Astrocyte of the cerebellum (primary cell): ENCODE measurements around the gene ACP6.

Source experiments
- DNase-seq: peaks from one replicate; pipeline ENCODE4 v3.0.0-alpha.2; 2011; ENCODE audit warnings: low read depth
- H3K4me3 ChIP-seq: 2 replicates; pipeline ENCODE4 v1.5.1; 2011; ENCODE audit warnings: mild to moderate bottlenecking, low read depth, low read length, moderate library complexity
- in situ Hi-C: cut with HindIII; loops from 2 replicates; pipeline ENCODE4 v1.10.0; 2017; ENCODE audit warnings: low sequenced_read_pairs
- TF ChIP-seq, protein P1 (sequence below): IDR thresholded peaks from 2 replicates; pipeline ENCODE4 v1.5.1; 2012; ENCODE audit warnings: low read length, low read depth, moderate library complexity, mild to moderate bottlenecking; ENCODE audit errors: missing control alignments

Gene ACP6

GRCh38 chr1:147630447-147630846 is 39.9 kb downstream of the ACP6 start:
- no peak overlapping the region for H3K4me3 ChIP-seq
- TF ChIP-seq, protein P1, sequence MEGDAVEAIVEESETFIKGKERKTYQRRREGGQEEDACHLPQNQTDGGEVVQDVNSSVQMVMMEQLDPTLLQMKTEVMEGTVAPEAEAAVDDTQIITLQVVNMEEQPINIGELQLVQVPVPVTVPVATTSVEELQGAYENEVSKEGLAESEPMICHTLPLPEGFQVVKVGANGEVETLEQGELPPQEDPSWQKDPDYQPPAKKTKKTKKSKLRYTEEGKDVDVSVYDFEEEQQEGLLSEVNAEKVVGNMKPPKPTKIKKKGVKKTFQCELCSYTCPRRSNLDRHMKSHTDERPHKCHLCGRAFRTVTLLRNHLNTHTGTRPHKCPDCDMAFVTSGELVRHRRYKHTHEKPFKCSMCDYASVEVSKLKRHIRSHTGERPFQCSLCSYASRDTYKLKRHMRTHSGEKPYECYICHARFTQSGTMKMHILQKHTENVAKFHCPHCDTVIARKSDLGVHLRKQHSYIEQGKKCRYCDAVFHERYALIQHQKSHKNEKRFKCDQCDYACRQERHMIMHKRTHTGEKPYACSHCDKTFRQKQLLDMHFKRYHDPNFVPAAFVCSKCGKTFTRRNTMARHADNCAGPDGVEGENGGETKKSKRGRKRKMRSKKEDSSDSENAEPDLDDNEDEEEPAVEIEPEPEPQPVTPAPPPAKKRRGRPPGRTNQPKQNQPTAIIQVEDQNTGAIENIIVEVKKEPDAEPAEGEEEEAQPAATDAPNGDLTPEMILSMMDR = no peak
- DNase-seq = no peak
- in situ Hi-C loops = loop anchor here (5.0 kb wide), 1 partner anchor 88 kb away; the partner anchor contains the start of gene BCL9

GRCh38 chr1:147630022-147630421 is 40.3 kb downstream of the ACP6 start:
- TF ChIP-seq, protein P1 = no peak
- DNase-seq = no peak
- no peak overlapping the region for H3K4me3 ChIP-seq
- in situ Hi-C loops = loop anchor here (5.0 kb wide), 1 partner anchor 88 kb away; the partner anchor contains the start of gene BCL9

- TF ChIP-seq, protein P1 = no peak
- in situ Hi-C loops = no loop called here
- no peak overlapping the region for H3K4me3 ChIP-seq
- no peak for DNase-seq
Measured at GRCh38 chr1:147628441-147628840, 41.9 kb downstream of the ACP6 start.

DNA sequence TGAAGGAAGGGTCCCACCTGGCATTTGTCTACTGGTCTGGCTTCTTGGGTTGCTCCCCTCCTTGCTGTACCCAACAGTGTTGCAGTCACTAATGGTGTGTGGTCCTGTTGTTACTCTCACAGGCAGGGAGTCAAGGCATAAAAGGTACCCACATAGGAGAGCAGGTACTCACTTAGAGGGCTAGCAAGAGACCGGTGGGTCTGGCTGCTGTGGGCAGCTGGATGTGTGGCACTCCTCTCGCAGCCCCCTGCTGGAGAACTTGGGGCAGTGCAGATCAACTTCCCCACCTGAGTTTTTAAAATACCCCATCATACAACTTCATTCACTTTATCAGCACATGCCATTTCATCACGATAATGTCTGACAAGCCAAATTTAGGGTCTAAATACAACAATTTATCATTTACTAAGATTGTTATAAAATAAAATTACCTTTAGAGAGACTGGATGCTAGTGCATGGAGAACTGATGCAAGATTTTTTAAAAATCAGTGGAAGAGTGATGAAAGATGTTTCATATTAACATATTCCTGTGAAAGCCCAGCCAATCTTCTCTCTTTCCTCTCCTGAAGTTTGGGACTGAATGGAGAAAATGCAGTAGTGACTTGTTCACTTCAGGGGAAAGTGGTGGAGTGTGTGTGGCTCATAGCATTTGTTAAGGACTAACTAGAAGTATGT is 42.8 kb downstream of the ACP6 start:
- TF ChIP-seq, protein P1 = peak; percentile 95
- in situ Hi-C loops = no loop called here
- DNase-seq = peak; percentile 16
- no peak overlapping the region for H3K4me3 ChIP-seq

DNA sequence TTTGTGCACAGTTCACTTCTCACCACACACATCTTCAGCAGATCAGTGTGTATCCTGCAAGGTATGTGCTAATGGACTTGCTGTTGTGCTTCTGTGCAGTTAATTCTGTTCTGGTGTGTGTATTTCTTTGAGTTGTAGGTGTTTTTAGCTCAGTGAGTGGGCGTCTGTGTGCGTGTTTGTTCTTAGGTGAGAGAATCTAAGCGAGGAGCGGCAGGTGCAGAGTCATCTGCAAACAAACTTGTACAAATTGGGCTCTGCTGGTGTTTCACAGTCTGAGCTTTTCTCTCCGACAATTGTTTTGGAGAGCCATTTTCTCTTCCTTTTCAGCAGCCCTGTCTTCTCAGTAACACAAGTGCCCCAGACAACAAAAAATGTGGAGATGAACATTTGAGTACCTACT is 43.6 kb downstream of the ACP6 start:
- in situ Hi-C loops = no loop called here
- DNase-seq = no peak
- H3K4me3 ChIP-seq = no peak overlapping the region
- TF ChIP-seq, protein P1 = no peak

- no peak for DNase-seq
- TF ChIP-seq, protein P1 = no peak
- no peak overlapping the region for H3K4me3 ChIP-seq
- in situ Hi-C loops = no loop called here
Measured at GRCh38 chr1:147626291-147626690, 44.0 kb downstream of the ACP6 start.
